Effector CD8-positive, alpha-beta T cell (primary cell): ENCODE measurements around the gene BRWD1.
A peak's percentile ranks its signal among the peaks of the same experiment; 100 is the strongest.

Source experiments
- DNase-seq: peaks from one replicate; lab custom pipeline; 2025; lab: John Stamatoyannopoulos, UW
- total RNA-seq, 4 experiments: gene quantifications; one replicate each; lab custom pipeline; 2026; lab: John Stamatoyannopoulos, UW

The BRWD1 gene
- 227 to 476 (median 420) reads per million in 4 experiments for total RNA-seq

DNA sequence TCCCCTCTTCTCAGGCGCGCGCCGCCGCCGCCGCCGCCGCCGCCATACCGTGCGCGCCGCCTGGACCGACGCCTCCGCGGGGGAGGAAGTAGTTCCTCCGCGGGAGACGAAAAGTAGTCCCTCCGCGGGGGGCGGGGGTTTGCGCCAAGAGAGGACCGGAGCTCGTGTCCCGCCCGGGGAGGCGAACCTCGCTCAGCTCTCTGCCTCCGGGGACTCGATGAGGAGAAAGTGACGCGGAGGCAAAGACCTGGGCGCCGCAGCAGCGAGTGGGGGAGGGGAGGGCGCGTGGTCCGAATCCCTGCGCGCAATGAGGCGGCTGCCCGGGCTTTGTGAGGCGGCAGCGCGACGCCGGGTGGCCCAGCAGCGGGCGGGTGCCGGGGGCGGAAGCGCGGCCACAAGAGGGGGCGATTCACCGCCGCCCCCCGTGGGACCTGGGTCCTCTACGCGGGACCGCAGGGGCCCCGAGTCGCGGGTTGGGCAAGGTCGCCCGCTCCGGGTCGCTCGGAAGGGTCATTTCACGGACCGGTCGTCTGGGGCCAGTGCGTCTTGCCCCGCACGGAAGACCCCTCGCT lies at the start of gene BRWD1:
Gene BRWD1 (minus strand): TSS at position 62 of the 572 bp plus-strand sequence. CDS start 141 bp downstream, outside the sequence.
- DNase-seq: peak; percentile 63

GRCh38 chr21:39362733-39363132 lies 49.3 kb upstream of the BRWD1 start:
- no peak for DNase-seq

DNA sequence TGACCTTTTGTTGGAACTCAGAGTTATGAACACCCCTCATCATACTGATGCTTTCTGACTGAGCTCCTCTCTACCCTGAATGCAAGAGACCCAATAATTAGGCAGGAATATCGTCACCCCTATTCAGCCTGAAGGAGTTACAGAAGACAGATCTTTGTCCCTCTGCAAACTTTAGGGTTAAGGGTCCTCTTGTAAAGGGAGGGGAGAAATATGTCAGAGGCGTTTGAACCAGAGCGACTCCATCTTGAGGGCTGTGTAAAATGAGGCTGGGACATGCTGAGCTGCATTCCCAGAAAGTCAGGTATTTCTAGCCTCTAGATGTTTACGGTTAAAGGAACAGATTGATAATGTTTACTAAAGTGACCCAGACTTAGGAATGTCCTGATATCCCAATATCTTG lies 46.0 kb upstream of the BRWD1 start:
- no peak for DNase-seq

DNA sequence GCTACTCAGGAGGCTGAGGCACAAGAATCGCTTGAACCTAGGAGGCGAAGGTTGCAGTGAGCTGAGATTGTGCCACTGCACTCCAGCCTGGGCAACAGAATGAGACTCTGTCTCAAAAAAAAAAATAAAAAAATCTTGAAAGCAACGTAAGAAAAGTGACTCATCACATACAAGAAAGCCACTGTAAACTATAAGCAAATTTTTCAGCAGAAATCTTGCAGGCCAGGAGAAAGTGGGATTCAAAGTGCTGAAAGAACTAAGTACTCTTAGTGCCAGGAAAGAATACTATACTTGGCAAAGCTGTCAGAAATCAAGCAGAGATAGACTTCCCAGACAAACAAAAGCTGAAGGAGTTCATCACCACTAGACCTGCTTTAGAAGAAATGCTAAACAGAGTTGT lies 39.9 kb upstream of the BRWD1 start:
- DNase-seq: no peak

DNA sequence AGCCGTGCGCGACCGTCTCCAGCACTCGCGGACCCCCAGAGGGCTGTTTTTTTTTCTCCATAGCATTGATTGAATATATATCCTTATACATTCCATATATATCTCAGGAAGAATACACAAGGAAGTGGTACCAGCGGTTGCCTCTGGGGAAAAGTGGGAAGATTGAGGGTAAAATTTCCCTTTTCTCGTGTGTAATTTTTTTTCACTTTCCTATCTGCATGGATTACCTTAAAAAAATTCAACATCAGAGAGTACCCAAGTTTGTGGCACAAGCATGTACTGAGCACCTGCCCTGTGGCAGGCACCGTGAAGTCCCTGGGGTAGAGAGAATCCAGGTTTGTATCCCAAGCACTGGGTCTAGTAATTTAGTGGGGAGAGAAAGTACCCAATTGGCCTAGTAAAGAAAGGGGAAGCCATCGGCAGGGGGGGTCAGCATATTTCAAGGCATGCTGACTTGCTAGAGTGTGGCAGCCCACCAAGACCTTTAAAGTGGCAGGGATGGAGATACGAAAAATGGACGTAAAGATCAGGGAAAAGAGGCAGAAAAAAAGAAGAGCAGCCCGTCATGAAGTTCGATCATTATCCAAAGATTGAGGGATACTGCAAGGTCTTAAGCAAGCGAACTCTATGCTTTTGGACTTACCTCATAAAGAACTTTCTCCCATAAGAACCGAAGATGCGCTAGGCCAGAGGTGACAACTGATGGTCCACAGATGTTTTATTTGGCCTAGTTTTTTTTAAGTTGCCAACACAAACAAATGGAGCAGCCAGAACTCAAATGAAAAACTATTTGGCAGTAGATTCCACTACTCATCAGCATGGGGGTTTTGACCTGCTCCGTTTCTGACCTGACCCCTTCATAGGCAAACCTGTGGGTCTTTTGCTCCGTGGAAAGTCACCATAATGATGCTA lies 36.9 kb upstream of the BRWD1 start:
- DNase-seq: no peak

- DNase-seq: peak; percentile 95
These were observed 36.0 kb upstream of the BRWD1 start for GRCh38 chr21:39349211-39350093.

DNA sequence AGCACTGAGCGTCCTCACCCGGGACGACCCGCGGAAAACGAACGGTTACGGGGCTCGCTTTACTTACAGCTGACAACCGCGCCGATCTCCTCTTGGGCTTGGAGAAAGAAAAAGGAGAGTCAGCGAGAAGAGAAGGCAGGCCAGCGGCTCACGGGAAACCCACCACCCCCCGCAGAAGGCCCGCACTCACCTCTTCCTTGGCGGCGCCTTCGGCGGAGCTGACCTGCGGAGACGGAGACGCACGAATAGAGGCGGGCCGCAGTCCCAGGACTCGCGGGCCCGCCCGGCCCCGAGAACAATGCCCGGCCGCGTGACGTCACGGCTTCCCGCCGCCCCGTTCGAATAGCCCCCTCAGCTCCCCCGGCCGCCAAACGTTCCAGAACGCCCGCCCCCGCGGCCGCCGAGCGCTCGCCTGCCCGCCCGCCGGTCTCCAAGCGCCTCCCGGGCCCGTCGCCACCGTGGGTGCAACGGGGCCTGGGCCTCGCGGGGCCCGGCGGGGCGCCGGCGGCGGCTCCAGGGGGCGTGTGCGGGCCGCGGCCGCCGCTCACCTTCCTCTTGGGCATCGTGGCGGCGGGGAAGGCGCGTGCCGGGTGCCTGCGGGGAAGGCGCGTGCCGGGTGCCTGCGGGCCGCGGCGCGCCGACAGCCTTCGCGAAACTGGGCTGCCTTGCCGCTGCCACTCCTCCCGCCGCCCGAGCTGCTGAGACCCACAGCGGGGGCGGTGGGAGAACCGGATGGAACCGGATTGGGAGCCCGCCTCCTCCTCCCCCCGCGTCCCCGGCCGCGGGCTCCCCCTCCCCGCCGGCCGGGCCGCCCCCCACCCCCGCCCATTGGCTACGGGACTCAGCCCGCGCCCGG lies 35.2 kb upstream of the BRWD1 start, which contains the start of gene HMGN1:
Gene HMGN1 (minus strand): TSS at position 734 of the 856 bp plus-strand sequence. CDS start 171 bp downstream, at position 563.
- DNase-seq: peak; percentile 95

GRCh38 chr21:39348040-39348354 lies 34.6 kb upstream of the BRWD1 start:
- DNase-seq: no peak

GRCh38 chr21:39347537-39347936 lies 34.1 kb upstream of the BRWD1 start:
- DNase-seq: no peak

DNA sequence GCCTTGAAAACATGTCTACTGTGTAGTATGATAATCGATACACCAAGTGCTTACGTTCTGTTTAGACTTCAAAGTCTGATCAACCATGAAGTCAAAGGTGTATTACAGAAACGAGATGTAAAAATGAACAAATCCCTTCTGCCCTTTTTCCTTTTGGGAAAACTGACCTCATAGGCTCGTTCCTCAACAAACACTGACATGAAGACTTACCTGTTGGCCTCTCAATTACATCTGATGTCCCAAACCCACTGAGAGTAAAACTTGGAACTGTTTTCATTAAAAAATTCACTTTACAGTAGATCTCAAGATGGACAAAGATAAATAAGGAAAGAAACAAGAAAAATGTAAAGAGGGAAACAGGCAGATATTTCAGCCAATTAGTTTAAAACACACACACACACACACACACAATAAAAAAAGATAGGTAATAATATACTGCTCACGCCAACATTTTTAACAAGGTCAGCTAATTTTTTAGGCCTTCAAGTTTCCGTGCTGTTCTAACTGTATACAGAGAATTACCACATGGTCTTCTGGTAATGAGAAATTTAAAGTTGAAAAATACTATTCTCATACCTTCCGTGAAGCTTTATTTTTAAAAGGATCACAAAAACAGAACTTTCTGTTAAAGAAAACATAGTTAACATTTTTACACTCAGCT lies 33.4 kb upstream of the BRWD1 start:
- DNase-seq: no peak

GRCh38 chr21:39346206-39346605 lies 32.8 kb upstream of the BRWD1 start:
- DNase-seq: no peak

DNA sequence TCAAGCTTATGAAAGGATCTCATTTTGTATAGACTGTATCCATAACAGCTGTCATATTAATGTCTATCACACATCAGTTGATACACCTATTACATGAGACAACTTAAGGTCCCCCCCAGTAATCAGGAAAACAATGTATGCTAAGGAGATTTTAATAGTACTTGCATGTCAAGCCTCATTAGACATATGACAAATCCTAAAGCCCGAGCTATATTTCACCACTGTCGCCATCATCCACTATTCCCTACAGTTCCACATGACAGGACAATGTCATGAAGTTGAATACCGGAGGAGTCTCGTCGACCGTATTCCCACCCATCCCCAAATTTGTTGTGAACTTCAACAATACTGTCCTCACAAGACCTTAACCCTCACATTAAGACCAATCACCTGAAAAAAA lies 32.0 kb upstream of the BRWD1 start:
- DNase-seq: no peak

- DNase-seq: no peak
These were observed 31.4 kb upstream of the BRWD1 start for GRCh38 chr21:39344848-39345247.

GRCh38 chr21:39341249-39341923 lies 28.0 kb upstream of the BRWD1 start:
- no peak for DNase-seq

DNA sequence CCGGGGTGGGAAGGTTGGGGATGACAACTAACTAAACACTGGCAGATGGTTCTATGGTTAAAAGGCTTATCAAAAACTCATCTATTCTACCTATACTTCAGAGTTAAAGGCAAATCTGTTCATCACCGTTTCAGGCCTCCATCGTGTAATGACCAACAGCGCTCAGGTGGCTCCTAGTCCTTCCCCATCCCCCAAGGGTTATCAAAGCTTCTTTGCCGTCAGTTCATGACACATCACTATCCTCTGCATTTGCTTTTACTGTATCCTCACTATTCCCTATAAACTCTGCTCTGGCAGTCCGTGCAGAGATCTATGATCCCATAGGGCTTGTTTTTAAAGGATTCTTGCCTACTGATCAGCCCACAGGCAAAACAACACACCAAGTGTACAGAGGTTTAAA lies 27.3 kb upstream of the BRWD1 start:
- no peak for DNase-seq

DNA sequence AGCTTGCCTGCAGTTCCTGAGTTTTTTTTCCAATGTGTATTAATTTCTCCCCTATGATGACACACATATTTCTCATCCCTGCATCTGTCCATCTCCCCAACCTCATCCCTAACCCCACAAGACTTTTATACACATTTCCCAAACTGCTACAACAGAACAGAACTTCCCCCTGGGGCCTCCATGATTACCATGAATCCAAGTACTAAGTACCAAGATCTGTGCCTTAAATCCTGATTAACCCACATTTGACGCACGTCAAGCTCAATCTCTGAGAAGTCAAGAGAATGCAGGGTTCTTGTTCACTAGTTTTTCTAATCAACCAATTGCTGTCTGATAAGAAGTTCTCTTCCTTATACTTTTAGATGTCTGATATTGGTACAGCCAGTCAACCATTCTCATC lies 25.8 kb upstream of the BRWD1 start:
- no peak for DNase-seq

DNA sequence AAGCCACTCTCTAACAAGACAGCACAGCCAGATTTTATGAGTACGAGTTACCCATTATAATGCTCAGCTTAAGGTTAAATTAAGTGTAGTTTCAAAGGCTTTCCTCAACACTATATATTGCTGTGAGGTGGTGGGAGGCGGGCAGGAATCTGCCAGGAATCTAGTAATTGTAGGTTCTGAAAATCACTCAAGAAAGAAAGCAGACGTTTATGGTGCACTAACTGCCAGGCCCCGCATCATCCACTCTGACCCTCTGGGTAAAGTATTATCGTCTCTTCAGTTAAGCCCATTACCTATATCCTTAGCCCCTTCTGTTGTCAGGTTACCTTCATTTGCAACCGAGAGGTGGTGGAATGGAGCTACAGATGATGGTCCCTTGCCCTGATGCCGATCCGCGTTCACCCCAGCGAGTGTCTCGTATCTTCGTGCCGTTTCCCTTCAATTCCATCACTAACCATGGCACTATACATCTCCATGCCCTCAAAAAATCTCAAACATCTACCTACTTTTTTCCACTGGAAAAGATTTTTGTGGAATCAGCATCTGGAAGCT lies 23.1 kb upstream of the BRWD1 start:
- DNase-seq: no peak

DNA sequence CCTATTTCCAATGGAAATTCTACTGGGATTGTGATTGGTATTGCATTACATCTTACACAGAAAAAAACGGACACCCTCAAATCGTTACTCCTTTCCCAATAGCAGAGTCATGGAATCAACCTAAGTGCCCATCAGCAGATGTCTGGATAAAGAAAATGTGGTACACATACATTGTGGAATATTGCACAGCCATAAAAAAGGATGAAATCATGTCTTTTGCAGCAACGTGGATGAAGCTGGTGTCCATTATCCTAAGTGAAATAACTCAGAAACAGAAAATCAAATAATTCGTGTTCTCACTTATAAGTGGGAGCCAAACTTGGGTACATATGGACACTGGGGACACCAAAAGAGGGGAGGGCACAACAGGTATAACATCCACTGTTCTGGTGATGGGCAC lies 21.2 kb upstream of the BRWD1 start:
- DNase-seq: no peak

DNA sequence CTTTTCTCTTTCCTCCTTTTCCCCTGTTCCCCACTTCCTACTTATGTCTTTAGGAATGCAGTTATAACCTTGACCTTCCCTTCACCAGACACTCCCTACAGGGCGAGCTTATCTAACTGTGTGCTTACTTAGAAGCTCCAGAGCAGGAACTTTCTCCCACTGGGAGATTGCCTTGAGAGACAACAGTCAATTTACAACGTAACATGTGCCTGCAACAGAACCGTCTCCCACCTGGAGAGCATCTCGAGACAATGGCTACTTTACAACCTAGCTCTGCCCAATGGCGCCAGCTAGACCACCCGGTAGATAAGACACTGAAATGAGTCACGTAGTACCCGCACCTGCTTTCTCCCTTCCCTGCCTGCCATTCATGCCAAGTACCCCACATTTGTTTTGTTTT lies 18.7 kb upstream of the BRWD1 start:
- no peak for DNase-seq

DNA sequence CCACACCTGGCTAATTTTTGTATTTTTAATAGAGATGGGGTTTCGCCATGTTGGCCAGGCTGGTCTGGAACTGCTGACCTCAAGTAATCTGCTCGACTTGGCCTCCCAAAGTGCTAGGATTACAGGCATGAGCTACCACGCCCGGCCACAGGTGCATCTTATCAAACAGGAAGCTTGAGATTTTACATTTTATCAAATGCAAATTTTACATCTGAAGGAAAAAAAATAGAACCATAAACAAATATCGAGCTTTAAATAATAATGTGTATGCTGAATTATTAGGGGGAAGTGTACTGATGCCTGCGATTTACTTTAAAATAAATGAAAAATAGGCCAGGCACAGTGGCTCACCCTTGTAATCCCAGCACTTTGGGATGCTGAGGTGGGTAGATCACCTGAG lies 16.6 kb upstream of the BRWD1 start:
- DNase-seq: no peak
